Fibroblast of the aortic adventitia (primary cell): ENCODE measurements around the gene LSM10. TPM values are rescaled to one million over a fixed set of nuclear protein-coding genes. Genes with fewer than 3 reads are reported as not detected.

Experiments used
- DNase-seq: peaks from one replicate; pipeline ENCODE4 v3.0.0-alpha.2; 2010; ENCODE audit warnings: low read depth
- H3K4me3 ChIP-seq: 2 replicates; pipeline ENCODE4 v1.5.1; 2011; ENCODE audit warnings: low read depth, mild to moderate bottlenecking, control low read depth, low read length, moderate library complexity
- CTCF ChIP-seq: IDR thresholded peaks from 2 replicates; pipeline ENCODE4 v1.5.1; 2011; ENCODE audit warnings: mild to moderate bottlenecking, low read length, control low read depth, inconsistent platforms; ENCODE audit not compliant: insufficient read depth
- total RNA-seq: library from RNA; depleted of rRNA; stranded (reverse); fragments of >200 nt; gene quantifications from 2 replicates; pipeline ENCODE4 v1.2.3, GENCODE V29; 2012; ENCODE audit warnings: low replicate concordance

LSM10 gene
- total RNA-seq, 1 donor = 9.5 TPM

DNA sequence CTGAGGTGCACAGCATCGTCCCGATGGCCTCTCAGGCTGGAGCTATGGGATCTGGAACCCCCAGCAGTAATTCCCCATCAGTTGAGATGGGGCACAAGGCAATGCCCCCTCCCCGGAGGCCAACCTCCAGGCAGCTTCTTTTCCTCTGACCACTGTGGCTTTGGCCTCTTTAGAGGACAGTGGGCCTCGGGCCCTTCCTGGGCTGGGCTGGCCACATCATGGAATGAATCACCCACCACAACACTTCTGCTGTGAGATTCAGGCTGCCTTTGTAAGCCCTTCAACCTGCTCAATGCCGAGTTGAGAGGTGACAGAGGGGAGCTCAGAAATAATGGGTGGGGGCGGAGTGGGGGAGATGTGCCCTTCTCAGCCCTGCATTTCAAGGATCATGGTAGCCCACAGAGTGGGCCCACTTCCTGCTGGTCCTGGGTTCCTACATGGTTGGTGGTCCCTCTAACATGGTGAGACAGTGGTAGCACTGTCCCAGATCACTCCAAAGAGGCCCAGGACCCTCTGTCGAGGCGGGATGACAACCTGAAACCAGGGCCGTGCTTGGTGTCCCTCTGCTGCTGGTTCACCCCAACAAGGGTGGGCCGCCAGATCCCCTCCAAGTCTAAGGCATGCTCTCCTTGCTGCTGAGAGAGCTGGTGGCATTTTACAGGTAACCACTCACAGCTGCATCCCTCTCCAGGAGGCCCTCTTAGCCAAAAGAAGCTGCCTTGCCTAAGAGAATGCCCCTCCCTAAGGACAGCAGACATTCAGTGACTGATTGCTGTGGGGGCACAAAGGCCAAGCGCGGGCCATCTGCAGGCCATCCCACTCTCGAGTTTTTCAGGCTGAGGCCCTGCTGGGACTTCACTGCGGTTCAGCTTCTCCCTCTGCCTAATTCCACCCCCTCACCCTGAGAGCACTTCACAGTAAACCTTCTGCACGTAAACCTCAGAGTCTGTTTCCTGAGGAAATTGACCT lies 44.5 kb downstream of the LSM10 start:
- H3K4me3 ChIP-seq = no peak overlapping the region
- TF ChIP-seq CTCF = no peak
- DNase-seq = peak; percentile 54

DNA sequence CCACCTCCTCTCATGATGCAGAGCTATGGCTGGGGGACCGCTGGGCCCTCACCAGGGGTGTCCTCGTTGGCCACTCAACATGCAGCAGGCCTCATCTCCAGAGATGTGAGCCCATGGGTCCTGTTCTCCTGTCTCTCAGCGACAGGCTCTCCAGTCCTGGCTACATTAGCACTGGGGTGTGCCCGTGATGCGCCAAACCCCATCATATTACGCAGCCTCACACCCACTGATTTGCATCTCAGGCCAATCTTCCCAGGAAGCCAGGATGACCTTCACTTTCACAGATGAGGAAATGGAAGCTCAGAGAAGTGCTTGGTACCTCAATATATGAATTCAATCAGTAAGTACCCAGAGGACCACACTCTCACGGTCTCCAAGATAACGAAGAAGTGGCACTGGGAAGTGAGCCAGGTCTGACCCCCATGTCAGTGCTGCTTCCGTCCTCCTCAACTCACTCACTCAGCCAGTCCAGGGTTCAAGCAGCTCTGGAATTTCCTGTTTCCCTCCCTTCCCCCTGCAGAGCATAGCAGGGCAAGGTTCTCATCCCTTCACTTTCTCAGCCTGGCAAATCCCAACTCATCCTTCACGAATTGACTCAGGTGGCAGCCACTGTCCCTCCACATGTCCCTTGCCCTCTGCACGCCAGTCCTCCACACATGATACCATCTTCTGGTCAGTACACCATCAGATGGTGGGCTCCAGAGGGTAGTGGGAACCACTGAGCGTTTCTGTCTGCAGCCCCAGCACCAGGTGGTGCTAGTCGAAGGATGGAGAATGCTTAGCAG lies 45.4 kb downstream of the LSM10 start:
- peak; percentile 23 for DNase-seq
- no peak overlapping the region for H3K4me3 ChIP-seq
- peak; percentile 1 for TF ChIP-seq CTCF

DNA sequence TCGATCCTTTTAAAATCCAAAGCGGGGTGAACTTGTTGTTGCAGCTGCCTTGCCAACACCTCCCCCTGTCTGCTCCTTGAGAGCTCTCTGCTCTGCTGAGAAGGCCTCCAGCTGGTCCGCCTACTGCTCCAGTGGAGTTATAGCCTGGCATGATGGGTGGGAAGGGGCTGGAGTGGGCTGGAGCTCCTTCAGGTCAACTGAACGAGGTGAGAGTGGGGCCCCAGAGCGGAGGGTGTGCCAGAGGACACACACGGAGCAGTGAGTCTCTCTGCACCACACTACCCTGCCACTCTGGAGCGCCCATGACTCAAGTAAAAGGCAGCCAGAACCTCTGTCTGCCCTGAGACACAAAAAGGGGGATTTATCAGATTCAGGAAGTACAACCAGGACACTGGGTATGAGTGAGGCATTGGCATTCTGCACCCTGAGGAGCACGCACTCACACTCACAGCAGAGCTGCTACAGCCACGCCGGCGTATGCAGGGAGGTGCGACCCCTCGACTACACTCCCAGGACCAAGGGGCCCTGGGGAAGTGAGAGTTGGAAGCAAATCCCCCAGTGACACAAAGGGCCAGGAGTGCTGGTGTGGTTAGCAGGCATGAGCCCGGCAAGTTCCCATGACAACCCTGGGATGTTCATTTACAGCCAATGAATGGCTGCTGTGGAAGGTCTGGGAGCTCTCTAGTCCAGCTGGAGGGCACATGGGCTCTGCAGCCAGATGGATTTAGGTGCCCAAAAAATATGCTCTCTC lies 46.3 kb downstream of the LSM10 start:
- peak; percentile 75 for DNase-seq
- peak; percentile 13 for TF ChIP-seq CTCF
- no peak overlapping the region for H3K4me3 ChIP-seq

DNA sequence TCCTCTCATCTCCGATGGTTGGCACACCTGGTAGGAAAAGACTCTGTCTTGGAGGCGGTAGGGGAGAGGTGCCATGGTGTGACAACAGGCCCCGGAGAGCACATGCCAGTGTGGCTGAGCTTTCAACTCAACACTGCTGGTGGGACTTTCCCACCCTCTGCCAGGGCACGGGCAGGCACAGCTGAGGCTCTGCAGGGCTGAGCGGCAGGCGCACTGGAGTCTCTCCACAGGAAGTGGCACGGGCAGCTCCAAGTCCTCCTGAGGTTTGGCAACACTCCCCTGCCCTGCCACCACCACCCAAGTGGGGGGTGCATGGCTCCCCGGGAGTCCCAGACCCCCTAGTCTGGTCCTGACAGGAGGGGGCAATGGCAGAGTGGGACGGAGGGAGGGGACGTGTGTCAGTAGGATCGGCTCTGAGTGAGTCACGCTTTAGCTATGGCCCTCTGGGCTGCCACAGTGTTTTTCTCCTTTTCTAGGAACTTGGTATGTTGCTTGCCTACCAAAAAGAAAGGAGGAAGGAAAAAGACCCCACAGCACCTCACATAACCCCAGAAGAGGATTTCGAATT lies 47.0 kb downstream of the LSM10 start:
- DNase-seq = peak; percentile 76
- no peak for TF ChIP-seq CTCF
- no peak overlapping the region for H3K4me3 ChIP-seq

GRCh38 chr1:36349839-36350238 lies 47.9 kb downstream of the LSM10 start:
- no peak for TF ChIP-seq CTCF
- DNase-seq = peak; percentile 30
- no peak overlapping the region for H3K4me3 ChIP-seq

GRCh38 chr1:36349241-36349671 lies 48.5 kb downstream of the LSM10 start:
- peak; percentile 16 for DNase-seq
- no peak overlapping the region for H3K4me3 ChIP-seq
- no peak for TF ChIP-seq CTCF
